Measurements from ENCODE around the gene B3GNT8. TPM values are rescaled to one million over a fixed set of nuclear protein-coding genes. Genes with fewer than 3 reads are reported as not detected.
A peak's percentile ranks its signal among the peaks of the same experiment; 100 is the strongest.

Gene B3GNT8
- total RNA-seq, 1 experiment from 2014 or later, result 0.10 TPM

- in situ Hi-C loops (cut with HindIII; ENCODE audit: low pct_unique_long_range_greater_than_20kb, low sequenced_read_pairs), result no loop called here
- no peaks in the 10 kb centered on the region for H3K4me1 ChIP-seq (ENCODE audit: control insufficient read depth, insufficient read depth, low read length)
- no TSS peak for BruUV-seq (replicated peaks)
- H3K9me3 ChIP-seq (ENCODE audit: control insufficient read depth, insufficient read depth, low read depth, low read length), result no peaks in the 10 kb centered on the region
- H3K27me3 ChIP-seq (ENCODE audit: control insufficient read depth, insufficient read depth, low read length), result no peaks in the 10 kb centered on the region
- no peak overlapping the region; a peak in 1 of 4 replicates for H3K4me3 ChIP-seq (ENCODE audit: low read depth in 2 of 2, low read length in 2 of 2)
- TF ChIP-seq REST (IDR thresholded peaks at IDR 0.05; ENCODE audit: insufficient read depth in 1 of 2, low read depth in 2 of 2, low read length in 1 of 2) (no peak), CTCF (IDR thresholded peaks at IDR 0.05) (no peak), TCF7L2 (IDR thresholded peaks at IDR 0.05; ENCODE audit: low read depth, low read length) (no peak), SIN3A (IDR thresholded peaks at IDR 0.05; ENCODE audit: borderline replicate concordance, insufficient read depth, low read depth, low read length) (no peak), POLR2AphosphoS5 (IDR thresholded peaks at IDR 0.05; ENCODE audit: low read depth, low read length) (no peak)
- no peak overlapping the region for H3K27ac ChIP-seq (ENCODE audit: low read length)
- POLR2A ChIA-PET, result no interaction called here
- DNase-seq (ENCODE audit: low read depth, low spot score) (no peak), ATAC-seq (no peak)
- intact Hi-C loops (cut with micrococcal nuclease; ENCODE audit: unreplicated experiment), result no loop called here
- CTCF ChIA-PET, result no interaction called here
- H3K36me3 ChIP-seq (ENCODE audit: control insufficient read depth, insufficient read depth, low read length), result peaks cover 8% of the 10 kb centered on the region; the same call in 1 of the 2 replicates
These were observed 28.1 kb downstream of the B3GNT8 start for GRCh38 chr19:41399091-41399490.

GRCh38 chr19:41398598-41398997 is 28.6 kb downstream of the B3GNT8 start:
- ATAC-seq, result no peak
- Histone ChIP-seq H3K36me3 (ENCODE audit: control insufficient read depth, insufficient read depth, low read length) (peaks cover 8% of the 10 kb centered on the region; the same call in 1 of the 2 replicates), H3K4me1 (ENCODE audit: control insufficient read depth, insufficient read depth, low read length) (no peaks in the 10 kb centered on the region), H3K9me3 (ENCODE audit: control insufficient read depth, insufficient read depth, low read depth, low read length) (no peaks in the 10 kb centered on the region), H3K27ac (ENCODE audit: low read length) (peak overlapping the region; percentile 96), H3K4me3 (ENCODE audit: low read depth in 2 of 2, low read length in 2 of 2) (peak overlapping the region; percentile 91 to 100), H3K27me3 (ENCODE audit: control insufficient read depth, insufficient read depth, low read length) (no peaks in the 10 kb centered on the region)
- intact Hi-C loops (cut with micrococcal nuclease; ENCODE audit: unreplicated experiment), result no loop called here
- TF ChIP-seq SIN3A (IDR thresholded peaks at IDR 0.05; ENCODE audit: borderline replicate concordance, insufficient read depth, low read depth, low read length) (no peak), TCF7L2 (IDR thresholded peaks at IDR 0.05; ENCODE audit: low read depth, low read length) (no peak), REST (IDR thresholded peaks at IDR 0.05; ENCODE audit: insufficient read depth in 1 of 2, low read depth in 2 of 2, low read length in 1 of 2) (no peak), CTCF (IDR thresholded peaks at IDR 0.05) (no peak), POLR2AphosphoS5 (IDR thresholded peaks at IDR 0.05; ENCODE audit: low read depth, low read length) (no peak)
- BruUV-seq (replicated peaks), result no TSS peak
- ChIA-PET CTCF (no interaction called here), POLR2A (no interaction called here)
- in situ Hi-C loops (cut with HindIII; ENCODE audit: low pct_unique_long_range_greater_than_20kb, low sequenced_read_pairs), result no loop called here
- DNase-seq (ENCODE audit: low read depth, low spot score), result no peak
